Activated CD8-positive, alpha-beta memory T cell treated with anti-CD3 and anti-CD28 coated beads, Interleukin-2, amount 50 U/mL, for 1 hour (primary cell): ENCODE data around the gene CARMIL3.
"Not testable (repeated sequence)": the region's sequence is repeated elsewhere in the genome, so short reads cannot be mapped to it uniquely, and the experiment has no call there.

ENCODE experiments used
- DNase-seq: peaks from one replicate; pipeline ENCODE4 v3.0.0-alpha.2; 2020; ENCODE audit errors: extremely low read depth

CARMIL3 gene

GRCh38 chr14:24040692-24041091 is 11.1 kb upstream of the CARMIL3 start:
- no peak for DNase-seq

- no peak for DNase-seq
These were observed 9.1 kb upstream of the CARMIL3 start for GRCh38 chr14:24042746-24043145.

GRCh38 chr14:24049002-24049401 is 2.8 kb upstream of the CARMIL3 start:
- DNase-seq, result not testable (repeated sequence)

- DNase-seq, result not testable (repeated sequence)
These were observed 1.1 kb upstream of the CARMIL3 start for GRCh38 chr14:24050753-24051152.

- no peak for DNase-seq
These were observed 527 bp upstream of the CARMIL3 start for GRCh38 chr14:24051176-24051788.

GRCh38 chr14:24052656-24053547 is 1.1 kb downstream of the CARMIL3 start:
- DNase-seq, result peak; percentile 19

- DNase-seq, result no peak
These were observed 1.9 kb downstream of the CARMIL3 start for GRCh38 chr14:24053548-24054323.

- DNase-seq, result no peak
These were observed 2.5 kb downstream of the CARMIL3 start for GRCh38 chr14:24054324-24054641.

GRCh38 chr14:24054646-24055045 is 2.8 kb downstream of the CARMIL3 start:
- DNase-seq, result no peak

- DNase-seq, result no peak
These were observed 4.4 kb downstream of the CARMIL3 start for GRCh38 chr14:24055971-24056799.

- no peak for DNase-seq
These were observed 5.0 kb downstream of the CARMIL3 start for GRCh38 chr14:24056800-24057184.

- no peak for DNase-seq
These were observed 5.5 kb downstream of the CARMIL3 start for GRCh38 chr14:24057271-24057670.

GRCh38 chr14:24057867-24058259 is 6.1 kb downstream of the CARMIL3 start:
- no peak for DNase-seq

- DNase-seq, result no peak
These were observed 6.6 kb downstream of the CARMIL3 start for GRCh38 chr14:24058260-24058950.

GRCh38 chr14:24058951-24059475 is 7.2 kb downstream of the CARMIL3 start:
- DNase-seq, result no peak

GRCh38 chr14:24059841-24060388 is 8.1 kb downstream of the CARMIL3 start:
- no peak for DNase-seq

- no peak for DNase-seq
These were observed 8.6 kb downstream of the CARMIL3 start for GRCh38 chr14:24060443-24060842.

- DNase-seq, result no peak
These were observed 9.4 kb downstream of the CARMIL3 start for GRCh38 chr14:24060984-24061913.

- no peak for DNase-seq
These were observed 10.6 kb downstream of the CARMIL3 start for GRCh38 chr14:24062216-24062980.
